GM12873 (cell line): ENCODE measurements around the gene HOXD13.

Experiments
- CTCF ChIP-seq: IDR thresholded peaks from 2 replicates; pipeline ENCODE4 v1.5.1; 2012; ENCODE audit warnings: low read depth, mild to moderate bottlenecking, moderate library complexity, low read length, control low read depth; ENCODE audit not compliant: insufficient read depth; ENCODE audit errors: missing control alignments

Gene HOXD13

DNA sequence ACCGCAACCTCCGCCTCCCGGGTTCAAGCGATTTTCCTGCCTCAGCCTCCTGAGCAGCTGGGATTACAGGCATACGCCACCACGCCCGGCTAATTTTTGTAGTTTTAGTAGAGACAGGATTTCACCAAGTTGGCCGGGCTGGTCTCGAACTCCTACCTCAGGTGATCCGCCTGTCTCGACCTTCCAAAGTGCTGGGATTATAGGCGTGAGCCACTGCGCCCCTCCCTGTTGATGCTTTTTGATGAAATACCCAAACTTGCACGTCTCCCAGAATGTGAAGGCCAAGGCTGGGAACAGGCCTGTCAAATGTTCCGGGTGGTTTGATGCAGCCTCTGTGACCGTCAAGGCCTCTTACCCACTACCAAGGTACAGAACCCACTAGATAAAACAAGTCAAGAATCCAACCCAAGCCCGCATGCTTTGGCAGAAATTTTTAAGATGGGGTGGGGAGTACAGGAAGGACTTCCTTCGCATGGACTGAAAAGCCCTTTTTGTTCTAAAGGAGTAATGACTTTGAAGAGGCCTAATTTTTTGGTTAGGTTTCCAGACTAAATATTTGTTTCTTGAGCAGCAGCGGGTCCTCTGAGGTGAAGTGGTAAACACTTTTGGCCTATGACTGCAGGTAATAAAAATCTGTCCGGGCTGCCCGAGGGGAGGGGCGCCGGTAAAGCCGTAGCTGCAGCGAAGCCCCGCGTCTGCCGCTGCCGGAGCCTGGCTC, 5.0 kb upstream of the HOXD13 start:
- no peak for TF ChIP-seq CTCF

GRCh38 chr2:176088048-176088936, 4.2 kb upstream of the HOXD13 start:
- peak; percentile 77 for TF ChIP-seq CTCF

DNA sequence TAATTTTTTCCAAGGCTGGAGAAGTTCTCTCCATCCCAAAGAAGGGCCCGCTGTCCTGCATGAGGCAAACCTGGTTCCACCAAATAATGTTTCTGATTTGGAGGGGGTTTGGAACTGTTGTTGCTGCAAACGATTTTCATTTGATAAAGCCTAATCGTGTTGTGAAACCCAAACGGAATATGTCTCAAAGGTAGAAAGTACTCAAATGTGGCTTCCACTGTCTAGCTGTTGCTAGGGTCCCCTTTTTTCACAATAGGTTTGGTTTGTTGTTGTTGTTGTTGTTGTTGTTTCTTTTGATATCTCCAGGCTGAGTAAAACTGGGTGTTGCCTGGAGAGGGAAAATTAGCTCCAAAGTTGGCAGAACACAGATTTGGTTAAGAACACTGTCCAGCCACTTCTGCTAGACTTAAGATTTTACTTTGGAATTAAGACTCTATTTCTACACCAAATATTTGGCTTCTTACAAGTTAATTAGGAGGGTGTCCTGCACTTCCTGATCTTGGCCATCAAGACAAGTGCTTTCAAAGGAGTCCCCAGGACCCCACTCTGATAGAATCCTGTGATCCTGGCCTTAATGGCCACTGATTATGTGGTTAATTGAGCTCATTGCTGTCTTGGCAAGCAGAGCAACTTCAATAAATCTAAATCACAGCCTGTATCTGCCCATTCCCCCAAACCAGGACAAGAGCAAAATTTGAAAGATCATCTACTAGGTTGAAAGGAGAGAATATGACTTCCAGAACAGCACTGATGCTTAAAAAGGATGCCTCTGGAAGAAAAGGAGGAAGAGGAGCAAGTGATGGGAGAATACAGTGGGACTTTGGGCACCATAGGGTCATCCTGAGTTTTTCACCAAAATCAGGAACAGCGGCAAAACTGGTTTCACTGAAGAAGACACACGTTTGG, 3.3 kb upstream of the HOXD13 start:
- no peak for TF ChIP-seq CTCF

GRCh38 chr2:176089843-176090395, 2.6 kb upstream of the HOXD13 start:
- TF ChIP-seq CTCF = no peak

DNA sequence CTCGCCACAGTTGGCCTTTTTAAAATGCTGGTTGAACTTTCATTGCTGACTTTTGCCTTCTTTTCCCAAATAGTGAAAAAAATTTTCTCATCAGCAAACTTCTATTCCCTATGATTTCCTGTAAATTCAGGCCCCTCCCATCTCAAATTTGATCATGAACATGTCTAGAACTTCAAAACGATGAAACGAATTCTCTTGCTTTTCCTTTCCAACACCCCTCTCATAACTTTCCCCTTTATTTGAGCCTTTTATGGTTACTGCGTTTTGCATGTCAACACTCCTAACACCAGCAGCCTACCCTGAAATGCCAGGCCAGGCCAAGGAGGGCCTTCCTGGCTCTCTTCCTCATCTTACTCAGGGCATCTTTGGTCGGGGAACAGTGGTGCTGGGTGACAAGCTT, 1.7 kb upstream of the HOXD13 start:
- TF ChIP-seq CTCF = no peak

DNA sequence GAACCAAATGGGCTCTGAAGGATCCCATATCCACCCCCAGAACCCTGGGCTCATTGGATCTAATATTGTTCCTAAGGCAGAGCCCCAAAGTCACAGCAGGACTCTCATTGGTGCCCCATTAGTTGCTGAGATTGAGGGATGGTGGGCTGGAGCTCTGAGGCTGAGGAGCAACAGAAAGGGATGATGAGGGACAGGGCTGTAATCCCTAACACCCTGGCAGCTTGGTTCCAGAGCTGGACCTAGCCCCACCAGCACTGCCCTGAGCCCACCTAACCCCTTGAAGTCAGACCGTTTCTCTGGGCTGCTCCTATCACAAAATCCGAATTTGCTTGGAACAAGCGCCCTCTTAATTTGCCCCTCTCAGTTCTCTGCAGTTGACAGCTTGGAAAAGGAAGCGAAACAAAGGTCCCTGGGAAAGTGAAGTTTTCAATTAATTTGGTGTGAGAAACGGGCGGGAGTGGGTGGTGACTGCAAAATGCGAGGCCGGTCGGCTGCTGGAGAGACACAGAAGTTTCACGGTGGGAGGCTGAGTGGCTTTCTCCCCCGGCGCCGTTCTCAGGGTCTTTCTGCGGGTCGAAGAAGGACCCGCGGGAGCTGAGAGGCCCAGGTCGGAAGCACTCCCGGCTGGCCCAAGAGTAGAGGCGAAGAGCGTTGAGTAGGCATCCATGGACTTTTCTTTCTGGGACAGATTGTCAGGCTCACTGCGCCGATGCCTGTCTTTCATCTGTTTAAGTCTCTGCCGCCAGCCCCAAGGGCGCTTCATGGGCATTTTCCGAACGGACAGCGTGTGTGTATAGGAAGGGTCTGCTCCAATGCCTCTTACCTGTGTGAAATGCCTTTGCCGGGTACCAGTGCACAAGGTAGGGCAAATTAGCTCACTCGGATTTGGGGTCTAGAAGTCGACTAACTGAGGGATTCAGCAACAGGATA, 927 bp upstream of the HOXD13 start:
- TF ChIP-seq CTCF = no peak
